Measurements from ENCODE around the gene ZKSCAN3.
"Not testable (repeated sequence)": the region's sequence is repeated elsewhere in the genome, so short reads cannot be mapped to it uniquely, and the experiment has no call there.

Gene ZKSCAN3

GRCh38 chr6:28402197-28402596, 52.5 kb downstream of the ZKSCAN3 start:
- Mint-ChIP-seq H3K27ac (no peak overlapping the region), H3K4me3 (no peak overlapping the region), H3K36me3 (ENCODE audit: low read depth) (peaks cover 15% of the 10 kb centered on the region), H3K27me3 (ENCODE audit: low read depth) (peaks cover 30% of the 10 kb centered on the region), H3K4me1 (ENCODE audit: low read depth) (peaks cover 27% of the 10 kb centered on the region), H3K9me3 (peaks cover 11% of the 10 kb centered on the region)
- DNase-seq (ENCODE audit: low spot score) = no peak

- Mint-ChIP-seq H3K4me1 (ENCODE audit: low read depth) (peaks cover 27% of the 10 kb centered on the region), H3K27me3 (ENCODE audit: low read depth) (peaks cover 33% of the 10 kb centered on the region), H3K9me3 (peaks cover 11% of the 10 kb centered on the region)
- not testable (repeated sequence) for H3K36me3 Mint-ChIP-seq (ENCODE audit: low read depth); DNase-seq (ENCODE audit: low spot score); H3K27ac Mint-ChIP-seq; H3K4me3 Mint-ChIP-seq
Measured at GRCh38 chr6:28403923-28404322, 54.2 kb downstream of the ZKSCAN3 start.

GRCh38 chr6:28407401-28407800, 57.7 kb downstream of the ZKSCAN3 start:
- Mint-ChIP-seq H3K4me1 (ENCODE audit: low read depth) (peaks cover 19% of the 10 kb centered on the region), H3K4me3 (no peak overlapping the region), H3K27ac (no peak overlapping the region), H3K27me3 (ENCODE audit: low read depth) (peaks cover 40% of the 10 kb centered on the region), H3K36me3 (ENCODE audit: low read depth) (no peaks in the 10 kb centered on the region), H3K9me3 (peaks cover 6% of the 10 kb centered on the region)
- no peak for DNase-seq (ENCODE audit: low spot score)

- Mint-ChIP-seq H3K9me3 (peaks cover 6% of the 10 kb centered on the region), H3K4me3 (no peak overlapping the region), H3K27ac (no peak overlapping the region), H3K4me1 (ENCODE audit: low read depth) (peaks cover 16% of the 10 kb centered on the region), H3K27me3 (ENCODE audit: low read depth) (peaks cover 36% of the 10 kb centered on the region), H3K36me3 (ENCODE audit: low read depth) (no peaks in the 10 kb centered on the region)
- no peak for DNase-seq (ENCODE audit: low spot score)
Measured at GRCh38 chr6:28408076-28408802, 58.5 kb downstream of the ZKSCAN3 start.

GRCh38 chr6:28410767-28411166, 61.0 kb downstream of the ZKSCAN3 start:
- Mint-ChIP-seq H3K27me3 (ENCODE audit: low read depth) (peaks cover 38% of the 10 kb centered on the region), H3K4me1 (ENCODE audit: low read depth) (peaks cover 16% of the 10 kb centered on the region), H3K27ac (no peak overlapping the region), H3K9me3 (peaks cover 6% of the 10 kb centered on the region), H3K36me3 (ENCODE audit: low read depth) (no peaks in the 10 kb centered on the region), H3K4me3 (no peak overlapping the region)
- DNase-seq (ENCODE audit: low spot score) = no peak

- peaks cover 2% of the 10 kb centered on the region for H3K4me1 Mint-ChIP-seq (ENCODE audit: low read depth)
Measured at GRCh38 chr6:28413681-28414080, 63.9 kb downstream of the ZKSCAN3 start.

More at GRCh38 chr6:28413681-28414080, 63.9 kb downstream of the ZKSCAN3 start:
- H3K27me3 Mint-ChIP-seq (ENCODE audit: low read depth) = peaks cover 32% of the 10 kb centered on the region
- no peak overlapping the region for H3K4me3 Mint-ChIP-seq
- no peak overlapping the region for H3K27ac Mint-ChIP-seq
- DNase-seq (ENCODE audit: low spot score) = no peak
- peaks cover 6% of the 10 kb centered on the region for H3K9me3 Mint-ChIP-seq
- H3K36me3 Mint-ChIP-seq (ENCODE audit: low read depth) = no peaks in the 10 kb centered on the region
